IMR-90 (cell line): ENCODE measurements around the gene FAT1. TPM values are rescaled to one million over a fixed set of nuclear protein-coding genes. Genes with fewer than 3 reads are reported as not detected.

ENCODE experiments used
- ATAC-seq: fragments of 200-7000 bp; cut with Tn5 transposase; 2 replicates; pipeline ENCODE4 v1.9.1; 2020; ENCODE audit warnings: low read depth, mild to moderate bottlenecking, moderate library complexity
- BruUV-seq: library from RNA; stranded (reverse); fragments of 400-500 nt; replicated peaks from 2 replicates; lab custom pipeline; 2021; lab: Mats Ljungman, UMichigan
- CTCF ChIA-PET: fragments of 300-600 bp; formaldehyde crosslinking; extraction: SDS; loops from one replicate; lab custom pipeline; 2021; ENCODE audit warnings: antibody characterized with exemption; lab: Yijun Ruan, JAX
- POLR2A ChIA-PET: fragments of 300-600 bp; sonication (Branson Sonifier 250); formaldehyde crosslinking; loops from one replicate; lab custom pipeline; 2022; ENCODE audit warnings: antibody characterized with exemption; ENCODE audit not compliant: unreplicated experiment; lab: Charles Lee
- DNase-seq: peaks from one replicate; pipeline ENCODE4 v3.0.0; 2013
- H2AFZ ChIP-seq: replicated peaks from 2 replicates; pipeline ENCODE3; 2013; ENCODE audit warnings: low read length, mild to moderate bottlenecking; ENCODE audit not compliant: poor library complexity
- H2AK5ac ChIP-seq: 2 replicates; pipeline ENCODE4 v1.6.1; 2013; ENCODE audit warnings: low read depth, low read length, inconsistent platforms
- H2AK9ac ChIP-seq: replicated peaks from 2 replicates; pipeline ENCODE3; 2013; ENCODE audit warnings: mild to moderate bottlenecking, low read depth, low read length, moderate library complexity; ENCODE audit not compliant: poor library complexity
- H2BK120ac ChIP-seq: 2 replicates; pipeline ENCODE4 v1.6.1; 2013; ENCODE audit warnings: low read depth, low read length, inconsistent platforms
- H2BK15ac ChIP-seq: 3 replicates; pipeline ENCODE4 v1.6.1; 2013; ENCODE audit warnings: low read depth, low read length, inconsistent platforms
- H2BK20ac ChIP-seq: 2 replicates; pipeline ENCODE4 v1.6.1; 2013; ENCODE audit warnings: low read depth, mild to moderate bottlenecking, inconsistent platforms, low read length, moderate library complexity
- H2BK5ac ChIP-seq: 2 replicates; pipeline ENCODE4 v1.6.1; 2013; ENCODE audit warnings: mild to moderate bottlenecking, low read depth, low read length, inconsistent platforms; ENCODE audit not compliant: poor library complexity, severe bottlenecking
- H3K14ac ChIP-seq: replicated peaks from 2 replicates; pipeline ENCODE4 v1.6.1; 2013; ENCODE audit warnings: low read depth, low read length, inconsistent platforms
- H3K18ac ChIP-seq: 2 replicates; pipeline ENCODE4 v1.6.1; 2013; ENCODE audit warnings: low read depth, low read length, control low read depth
- H3K23ac ChIP-seq: 2 replicates; pipeline ENCODE4 v1.6.1; 2013; ENCODE audit warnings: low read depth, low read length, inconsistent platforms
- H3K27ac ChIP-seq: 2 replicates; pipeline ENCODE4 v1.5.1; 2013; ENCODE audit warnings: mild to moderate bottlenecking, control low read depth, low read length; ENCODE audit not compliant: insufficient read depth
- H3K27me3 ChIP-seq: 2 replicates; pipeline ENCODE4 v1.6.1; 2013; ENCODE audit warnings: low read length; ENCODE audit not compliant: control insufficient read depth, insufficient read depth
- H3K36me3 ChIP-seq: 2 replicates; pipeline ENCODE4 v1.6.1; 2013; ENCODE audit warnings: low read length, mixed read lengths; ENCODE audit not compliant: control insufficient read depth, insufficient read depth
- H3K4ac ChIP-seq: 2 replicates; pipeline ENCODE4 v1.6.1; 2013; ENCODE audit warnings: low read depth, low read length, inconsistent platforms
- H3K4me1 ChIP-seq: 2 replicates; pipeline ENCODE4 v1.6.1; 2013; ENCODE audit warnings: low read length, mixed read lengths; ENCODE audit not compliant: control insufficient read depth, insufficient read depth
- H3K4me2 ChIP-seq: 2 replicates; pipeline ENCODE4 v1.6.1; 2013; ENCODE audit warnings: low read depth, mild to moderate bottlenecking, control low read depth, low read length, moderate library complexity
- H3K4me3 ChIP-seq: 2 replicates; pipeline ENCODE4 v1.5.1; 2013; ENCODE audit warnings: low read depth, mild to moderate bottlenecking, control low read depth, low read length, moderate library complexity; ENCODE audit not compliant: insufficient read depth
- H3K56ac ChIP-seq: 2 replicates; pipeline ENCODE4 v1.6.1; 2013; ENCODE audit warnings: low read length, inconsistent platforms; ENCODE audit not compliant: insufficient read depth; ENCODE audit errors: extremely low read depth
- H3K79me1 ChIP-seq, 2 experiments: 2 replicates each; pipeline ENCODE4 v1.6.1; 2013; ENCODE audit warnings: low read length in 2 of 2, inconsistent platforms in 1 of 2, low read depth in 1 of 2
- H3K9ac ChIP-seq: 2 replicates; pipeline ENCODE4 v1.6.1; 2013; ENCODE audit warnings: low read depth, low read length, control low read depth
- H3K9me1 ChIP-seq: 2 replicates; pipeline ENCODE4 v1.6.1; 2013; ENCODE audit warnings: low read length, inconsistent platforms; ENCODE audit not compliant: insufficient read depth
- H3K9me3 ChIP-seq: 2 replicates; pipeline ENCODE4 v1.6.1; 2013; ENCODE audit warnings: low read length; ENCODE audit not compliant: control insufficient read depth, insufficient read depth
- H4K20me1 ChIP-seq: 2 replicates; pipeline ENCODE4 v1.6.1; 2013; ENCODE audit warnings: low read length, inconsistent platforms; ENCODE audit not compliant: insufficient read depth
- H4K5ac ChIP-seq: 2 replicates; pipeline ENCODE4 v1.6.1; 2013; ENCODE audit warnings: mild to moderate bottlenecking, low read depth, low read length, control low read depth
- H4K8ac ChIP-seq, 2 experiments: 2 replicates each; pipeline ENCODE4 v1.6.1; 2013; ENCODE audit warnings: low read depth in 2 of 2, low read length in 2 of 2, control low read depth in 1 of 2, inconsistent platforms in 1 of 2
- H4K91ac ChIP-seq: 2 replicates; pipeline ENCODE4 v1.6.1; 2013; ENCODE audit warnings: low read depth, low read length, inconsistent platforms; ENCODE audit not compliant: insufficient read depth
- FOS ChIP-seq: fragments of 150-350 bp; IDR thresholded peaks from 2 replicates; pipeline ENCODE4 v1.6.1; 2016; ENCODE audit warnings: low read depth, low read length
- MAFK ChIP-seq: IDR thresholded peaks from 2 replicates; pipeline ENCODE4 v1.6.1; 2012; ENCODE audit warnings: low read depth, low read length, improper control_type of control experiment
- POLR2A ChIP-seq: IDR thresholded peaks from 2 replicates; pipeline ENCODE4 v1.6.1; 2012; ENCODE audit warnings: mild to moderate bottlenecking, low read depth, low read length
- RFX5 ChIP-seq: IDR thresholded peaks from 2 replicates; pipeline ENCODE4 v1.8.0; 2012; ENCODE audit warnings: low read depth, mild to moderate bottlenecking, low read length, moderate library complexity
- WGBS, 2 experiments: methylation state at CpG; one replicate each; pipeline versions ENCODE4 v1.1.5 to v1.1.7; 2013; ENCODE audit warnings: missing lambda C conversion rate in 2 of 2; ENCODE audit not compliant: insufficient read length in 1 of 2; ENCODE audit errors: extremely low coverage in 2 of 2; 5-methylcytosine and 5-hydroxymethylcytosine counted together
- dilution Hi-C: fragments of 300-500 bp; cut with HindIII; formaldehyde crosslinking; loops from one replicate; pipeline ENCODE4 v1.14.3; 2018; ENCODE audit warnings: low sequenced_read_pairs; ENCODE audit not compliant: unreplicated experiment
- in situ Hi-C: fragments of 300-500 bp; cut with MboI; formaldehyde crosslinking; loops from 3 replicates; pipeline ENCODE4 v1.14.3; 2019; ENCODE audit warnings: low sequenced_read_pairs, inconsistent platforms, mixed read lengths
- intact Hi-C: fragments of 100-400 bp; cut with micrococcal nuclease; formaldehyde crosslinking; loops from 2 replicates; pipeline ENCODE4 v1.10.0; 2022
- polyA plus RNA-seq, 3 experiments: library from polyadenylated mRNA; depleted of rRNA; stranded (reverse); fragments of >200 nt; gene quantifications; 2 replicates each; pipeline ENCODE4 v1.2.3, GENCODE V29; 2012; ENCODE audit warnings: low replicate concordance in 1 of 3
- total RNA-seq: library from RNA; depleted of rRNA; stranded (reverse); fragments of >200 nt; gene quantifications from 2 replicates; pipeline ENCODE4 v1.2.3, GENCODE V29; 2012

Gene FAT1
- total and polyA plus RNA-seq, 2 of the 4 experiments (the other 2 are of a cell fraction), result 156 to 519 TPM

DNA sequence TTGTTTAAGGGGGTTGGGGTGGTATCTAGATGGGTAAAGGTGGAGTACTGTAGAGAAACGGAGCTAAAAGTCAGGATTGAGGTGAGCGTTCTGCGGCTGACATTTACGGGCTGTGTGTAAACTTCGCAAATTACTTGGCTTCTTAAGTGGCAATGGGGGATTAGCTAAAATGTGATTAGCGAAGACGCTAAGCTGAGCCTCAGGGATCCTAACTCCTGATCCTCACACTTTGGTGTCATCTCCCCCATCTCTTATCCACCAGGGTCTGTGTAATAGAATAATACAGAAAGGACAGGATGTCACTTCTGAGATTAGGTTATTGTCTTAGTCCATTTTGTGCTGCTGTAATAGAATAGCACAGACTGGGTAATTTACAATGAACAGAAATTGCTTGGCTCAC is 10.6 kb upstream of the FAT1 start:
- H2BK15ac ChIP-seq, result peak overlapping the region; percentile 2; the same call in 1 of the 3 replicates
- BruUV-seq, result no TSS peak
- H3K9me1 ChIP-seq, result 0 out of 2 replicates have a peak, but pooled peaks cover 3% of the 10 kb centered on the region
- H4K8ac ChIP-seq, result no peak overlapping the region
- H2AFZ ChIP-seq, result no peak overlapping the region
- no CpG with 5 or more reads among the region's 7 CpGs for WGBS, 2 experiments
- no peak overlapping the region; the same call in 1 of the 2 replicates for H4K91ac ChIP-seq
- H3K9me3 ChIP-seq, result no peaks in the 10 kb centered on the region
- H2BK20ac ChIP-seq, result no peak overlapping the region
- ATAC-seq (no peak), DNase-seq (no peak)
- peaks cover 2% of the 10 kb centered on the region for H3K4me1 ChIP-seq
- POLR2A ChIA-PET, result no interaction called here
- in situ Hi-C loops, result loop anchor here (25.0 kb wide), 1 partner anchor 203 kb away; no protein-coding TSS in a partner anchor
- TF ChIP-seq RFX5 (no peak), MAFK (no peak), POLR2A (no peak), FOS (no peak)
- H3K9ac ChIP-seq, result no peak overlapping the region
- intact Hi-C loops, result no loop called here
- H3K27me3 ChIP-seq, result no peaks in the 10 kb centered on the region
- H2AK9ac ChIP-seq, result no peak overlapping the region
- no peak overlapping the region for H3K56ac ChIP-seq
- H2BK120ac ChIP-seq, result no peak overlapping the region
- H3K14ac ChIP-seq, result no peak overlapping the region
- H3K4me2 ChIP-seq, result no peak overlapping the region
- no peak overlapping the region for H2BK5ac ChIP-seq
- H3K36me3 ChIP-seq, result no peaks in the 10 kb centered on the region
- dilution Hi-C loops, result no loop called here
- CTCF ChIA-PET, result no interaction called here
- H4K20me1 ChIP-seq, result no peaks in the 10 kb centered on the region
- H3K4ac ChIP-seq, result no peak overlapping the region
- no peak overlapping the region for H3K27ac ChIP-seq
- peaks cover 0 to 1% of the 10 kb centered on the region in 2 experiments; a peak in 1 of 4 replicates for H3K79me1 ChIP-seq
- no peak overlapping the region for H3K23ac ChIP-seq
- H2AK5ac ChIP-seq, result no peak overlapping the region; the same call in 1 of the 2 replicates
- no peak overlapping the region for H3K18ac ChIP-seq
- H3K4me3 ChIP-seq, result no peak overlapping the region
- H4K5ac ChIP-seq, result no peak overlapping the region
